H1 (cell line): Measurements from ENCODE around the gene LAMC1. TPM values are rescaled to one million over a fixed set of nuclear protein-coding genes. Genes with fewer than 3 reads are reported as not detected.

Experiments used
- CTCF ChIA-PET: fragments of 300-600 bp; sonication (Branson Sonifier 250); formaldehyde crosslinking; loops from one replicate; lab custom pipeline; 2021; ENCODE audit not compliant: partially characterized antibody; lab: Charles Lee
- POLR2A ChIA-PET: fragments of 300-600 bp; sonication (Branson Sonifier 250); formaldehyde crosslinking; loops from one replicate; lab custom pipeline; 2021; ENCODE audit warnings: inconsistent platforms; ENCODE audit not compliant: partially characterized antibody; lab: Charles Lee
- DNase-seq, 2 experiments: peaks; one replicate each; pipeline versions ENCODE4 v3.0.0 to v3.0.0-alpha.2; 2010 to 2022; ENCODE audit warnings: low spot score in 2 of 2, low read depth in 1 of 2, mixed read lengths in 1 of 2
- FAIRE-seq: peaks from 2 replicates; lab custom pipeline; 2011; peaks lifted over from hg19 to GRCh38; lab: Jason Lieb, UNC
- H2AFZ ChIP-seq: 2 replicates; pipeline ENCODE4 v1.8.1; 2012; ENCODE audit warnings: low read length, inconsistent platforms
- H2AK5ac ChIP-seq: 2 replicates; pipeline ENCODE4 v1.6.1; 2013; ENCODE audit warnings: low read depth, low read length
- H2BK120ac ChIP-seq: replicated peaks from 2 replicates; pipeline ENCODE3; 2013; ENCODE audit warnings: low read depth, low read length, inconsistent platforms
- H2BK12ac ChIP-seq: 2 replicates; pipeline ENCODE4 v1.6.1; 2013; ENCODE audit warnings: low read depth, low read length
- H2BK15ac ChIP-seq: 2 replicates; pipeline ENCODE4 v1.6.1; 2013; ENCODE audit warnings: low read length
- H2BK20ac ChIP-seq: 2 replicates; pipeline ENCODE4 v1.6.1; 2013; ENCODE audit warnings: low read length
- H2BK5ac ChIP-seq: 2 replicates; pipeline ENCODE4 v1.6.1; 2013; ENCODE audit warnings: low read depth, low read length
- H3K14ac ChIP-seq: 2 replicates; pipeline ENCODE4 v1.6.1; 2013; ENCODE audit warnings: inconsistent platforms; ENCODE audit not compliant: insufficient read length
- H3K18ac ChIP-seq: 2 replicates; pipeline ENCODE4 v1.6.1; 2013; ENCODE audit warnings: low read length; ENCODE audit errors: extremely low read depth
- H3K23ac ChIP-seq: 2 replicates; pipeline ENCODE4 v1.6.1; 2013; ENCODE audit warnings: inconsistent platforms; ENCODE audit not compliant: insufficient read length
- H3K23me2 ChIP-seq: 2 replicates; pipeline ENCODE4 v1.6.1; 2013; ENCODE audit warnings: low read depth, low read length
- H3K27ac ChIP-seq: 2 replicates; pipeline ENCODE4 v1.6.1; 2011; ENCODE audit warnings: low read depth, low read length, inconsistent platforms
- H3K27me3 ChIP-seq, 4 experiments: replicated peaks in 1 of 4; 1 replicate in 1 of 4; 2 replicates in 3 of 4; pipeline versions ENCODE4 v1.6.1 to v1.8.1; 2011 to 2013; ENCODE audit warnings: low read length in 3 of 4, mild to moderate bottlenecking in 3 of 4, inconsistent platforms in 2 of 4, mixed read lengths in 2 of 4, moderate library complexity in 1 of 4; ENCODE audit not compliant: control insufficient read depth in 3 of 4, insufficient read depth in 3 of 4; ENCODE audit errors: extremely low read depth in 1 of 4
- H3K36me3 ChIP-seq, 4 experiments: 2 replicates each; pipeline versions ENCODE4 v1.6.1 to v1.8.1; 2011 to 2013; ENCODE audit warnings: mild to moderate bottlenecking in 4 of 4, low read length in 3 of 4, moderate library complexity in 2 of 4, control low read depth in 1 of 4, inconsistent platforms in 1 of 4; ENCODE audit not compliant: insufficient read depth in 4 of 4, control insufficient read depth in 2 of 4
- H3K4ac ChIP-seq: replicated peaks from 2 replicates; pipeline ENCODE3; 2013; ENCODE audit warnings: low read length, low read depth, mixed read lengths, inconsistent platforms; ENCODE audit not compliant: insufficient read length
- H3K4me1 ChIP-seq, 4 experiments: replicated peaks in 1 of 4; 1 replicate in 1 of 4; 2 replicates in 3 of 4; pipeline versions ENCODE4 v1.6.1 to v1.8.1; 2011 to 2013; ENCODE audit warnings: low read length in 3 of 4, inconsistent platforms in 2 of 4, mixed read lengths in 1 of 4; ENCODE audit not compliant: insufficient read depth in 4 of 4, control insufficient read depth in 3 of 4
- H3K4me2 ChIP-seq, 2 experiments: 2 replicates each; pipeline versions ENCODE4 v1.6.1 to v1.8.1; 2011 to 2013; ENCODE audit warnings: low read depth in 2 of 2, low read length in 2 of 2, control low read depth in 1 of 2, inconsistent platforms in 1 of 2, mild to moderate bottlenecking in 1 of 2; ENCODE audit not compliant: insufficient read depth in 1 of 2
- H3K4me3 ChIP-seq, 4 experiments: fragments of 200-600, 300-600 bp in 1 of 4; sonication (generic), shearing (Covaris generic), sonication (Bioruptor Twin) in 1 of 4; 2 replicates each; pipeline versions ENCODE4 v1.5.1 to v1.8.1; 2011 to 2016; ENCODE audit warnings: low read length in 4 of 4, low read depth in 3 of 4, control low read depth in 2 of 4, inconsistent platforms in 2 of 4, mild to moderate bottlenecking in 2 of 4, mixed read lengths in 1 of 4, moderate library complexity in 1 of 4; ENCODE audit not compliant: insufficient read depth in 2 of 4; ENCODE audit errors: extremely low read depth in 1 of 4
- H3K56ac ChIP-seq: replicated peaks from 2 replicates; pipeline ENCODE3; 2013; ENCODE audit warnings: low read depth, mild to moderate bottlenecking, mixed read lengths, low read length, inconsistent platforms; ENCODE audit not compliant: insufficient read length
- H3K79me1 ChIP-seq: 2 replicates; pipeline ENCODE4 v1.6.1; 2013; ENCODE audit warnings: low read depth, low read length, control low read depth
- H3K79me2 ChIP-seq, 2 experiments: 2 replicates each; pipeline versions ENCODE4 v1.6.1 to v1.8.1; 2012 to 2013; ENCODE audit warnings: low read length in 2 of 2, mild to moderate bottlenecking in 2 of 2, inconsistent platforms in 1 of 2; ENCODE audit not compliant: insufficient read depth in 2 of 2, control insufficient read depth in 1 of 2
- H3K9ac ChIP-seq, 4 experiments: replicated peaks in 1 of 4; 1 replicate in 1 of 4; 2 replicates in 3 of 4; pipeline versions ENCODE4 v1.6.1 to v1.8.1; 2011 to 2013; ENCODE audit warnings: low read depth in 3 of 4, low read length in 3 of 4, control low read depth in 2 of 4, mild to moderate bottlenecking in 2 of 4, moderate library complexity in 2 of 4, inconsistent platforms in 1 of 4; ENCODE audit errors: extremely low read depth in 1 of 4
- H3K9me3 ChIP-seq, 2 experiments: 2 replicates each; pipeline versions ENCODE4 v1.6.1 to v1.8.1; 2012 to 2013; ENCODE audit warnings: mild to moderate bottlenecking in 2 of 2, moderate library complexity in 2 of 2, control low read depth in 1 of 2, inconsistent platforms in 1 of 2, low read depth in 1 of 2, low read length in 1 of 2, mixed read lengths in 1 of 2; ENCODE audit not compliant: insufficient read depth in 2 of 2
- H4K20me1 ChIP-seq, 2 experiments: replicated peaks in 1 of 2; 2 replicates each; pipeline versions ENCODE3 to v1.8.1; 2011 to 2013; ENCODE audit warnings: inconsistent platforms in 2 of 2, low read length in 2 of 2, mild to moderate bottlenecking in 1 of 2; ENCODE audit not compliant: insufficient read depth in 2 of 2, control insufficient read depth in 1 of 2
- H4K5ac ChIP-seq: 2 replicates; pipeline ENCODE4 v1.6.1; 2013; ENCODE audit warnings: low read length, low read depth, mixed read lengths, inconsistent platforms; ENCODE audit not compliant: insufficient read length
- H4K8ac ChIP-seq: 2 replicates; pipeline ENCODE4 v1.8.0; 2013; ENCODE audit warnings: mild to moderate bottlenecking, moderate library complexity, low read length, inconsistent platforms; ENCODE audit not compliant: insufficient read depth; ENCODE audit errors: extremely low read depth
- H4K91ac ChIP-seq: replicated peaks from 2 replicates; pipeline ENCODE3; 2013; ENCODE audit warnings: low read length, mixed read lengths, inconsistent platforms; ENCODE audit not compliant: insufficient read length
- ATF2 ChIP-seq: IDR thresholded peaks from 2 replicates; pipeline ENCODE4 v1.6.1; 2012; ENCODE audit warnings: low read length, inconsistent platforms
- BCL11A ChIP-seq, 2 experiments: IDR thresholded peaks; one replicate each; pipeline ENCODE4 v1.6.1; 2011; ENCODE audit warnings: low read depth in 2 of 2, low read length in 2 of 2, mild to moderate bottlenecking in 2 of 2
- CHD1 ChIP-seq: IDR thresholded peaks from 2 replicates; pipeline ENCODE4 v1.6.1; 2012; ENCODE audit warnings: low read depth, low read length, improper control_type of control experiment
- EGR1 ChIP-seq: IDR thresholded peaks from 2 replicates; pipeline ENCODE4 v1.6.1; 2011; ENCODE audit warnings: low read depth, low read length, borderline replicate concordance
- EZH2 ChIP-seq: fragments of 200-600 bp; sonication (generic); IDR thresholded peaks from 2 replicates; pipeline ENCODE4 v1.7.1; 2012; ENCODE audit warnings: low read depth, mild to moderate bottlenecking, moderate library complexity, low read length, inconsistent platforms; ENCODE audit not compliant: severe bottlenecking
- GTF2F1 ChIP-seq: IDR thresholded peaks from 2 replicates; pipeline ENCODE4 v1.6.1; 2012; ENCODE audit warnings: low read depth, low read length, improper control_type of control experiment, borderline replicate concordance
- JUN ChIP-seq: IDR thresholded peaks from 2 replicates; pipeline ENCODE4 v1.6.1; 2011; ENCODE audit warnings: low read depth, mild to moderate bottlenecking, improper control_type of control experiment, low read length
- NANOG ChIP-seq: IDR thresholded peaks from 2 replicates; pipeline ENCODE4 v1.6.1; 2011; ENCODE audit warnings: low read length, low read depth, mild to moderate bottlenecking, inconsistent platforms; ENCODE audit not compliant: insufficient read depth, poor library complexity, severe bottlenecking
- POLR2A ChIP-seq, 2 experiments: IDR thresholded peaks; 1 replicate in 1 of 2; 2 replicates in 1 of 2; pipeline ENCODE4 v1.6.1; 2011; ENCODE audit warnings: low read depth in 2 of 2, low read length in 2 of 2, mild to moderate bottlenecking in 2 of 2; ENCODE audit errors: control extremely low read depth in 1 of 2
- SIN3A ChIP-seq, 2 experiments: IDR thresholded peaks in 1 of 2; conservative IDR thresholded peaks in 1 of 2; 2 replicates each; pipeline ENCODE4 v1.6.1; 2011 to 2012; ENCODE audit warnings: low read length in 2 of 2, improper control_type of control experiment in 1 of 2, low read depth in 1 of 2, mild to moderate bottlenecking in 1 of 2
- SIRT6 ChIP-seq: IDR thresholded peaks from one replicate; pipeline ENCODE4 v1.7.1; 2012; ENCODE audit warnings: low read length, inconsistent platforms
- TAF1 ChIP-seq: IDR thresholded peaks from 2 replicates; pipeline ENCODE4 v1.6.1; 2011; ENCODE audit warnings: mild to moderate bottlenecking, low read depth, low read length
- TBP ChIP-seq: IDR thresholded peaks from 2 replicates; pipeline ENCODE4 v1.6.1; 2011; ENCODE audit warnings: low read depth, low read length, improper control_type of control experiment
- TCF12 ChIP-seq: IDR thresholded peaks from 2 replicates; pipeline ENCODE4 v1.6.1; 2011; ENCODE audit warnings: low read depth, mild to moderate bottlenecking, low read length
- WGBS, 2 experiments: shearing (Covaris generic) in 1 of 2; methylation state at CpG; one replicate each; pipeline versions ENCODE4 v1.1.6 to v1.1.7; 2013 to 2015; ENCODE audit warnings: low lambda C conversion rate in 2 of 2, mixed read lengths in 2 of 2, inconsistent platforms in 1 of 2, low coverage in 1 of 2, missing lambda C conversion rate in 1 of 2; ENCODE audit not compliant: insufficient replicate concordance in 2 of 2, insufficient coverage in 1 of 2, insufficient read length in 1 of 2; ENCODE audit errors: extremely low coverage in 1 of 2, missing lambda C conversion rate in 1 of 2; 5-methylcytosine and 5-hydroxymethylcytosine counted together
- polyA plus RNA-seq, 7 experiments: library from polyadenylated mRNA; depleted of rRNA in 3 of 7; stranded (reverse) in 5 of 7; unstranded in 2 of 7; fragments of >200 nt in 5 of 7; fragments of 200-250 nt in 2 of 7; gene quantifications; 1 replicate in 5 of 7; 2 replicates in 1 of 7; 4 replicates in 1 of 7; pipeline versions ENCODE4 v1.2.1 to v1.2.3, GENCODE V29; 2011 to 2013; ENCODE audit warnings: missing spikeins in 2 of 7, mixed read lengths in 2 of 7
- total RNA-seq: library from RNA; stranded (reverse); fragmentation: NEBNext Ultra II Directional; extraction: Animal tissue kit (Norgen Biotek cat#: 25700); gene quantifications from 2 replicates; pipeline ENCODE4 v1.2.1, GENCODE V29; 2021

LAMC1 gene
- total and polyA plus RNA-seq, 2 of the 8 experiments (the other 6 are each of a cell fraction or from before 2014, with no cell fraction given), result 47.6 to 90.3 TPM

- Histone ChIP-seq H3K4me3 (no peak overlapping the region), H3K79me1 (no peaks in the 10 kb centered on the region), H3K9me3 (no peaks in the 10 kb centered on the region), H3K18ac (no peak overlapping the region), H4K8ac (no peak overlapping the region), H2AK5ac (no peak overlapping the region), H2BK5ac (no peak overlapping the region), H2AFZ (no peak overlapping the region), H2BK120ac (no peak overlapping the region), H3K36me3 (no peaks in the 10 kb centered on the region), H3K23ac (no peak overlapping the region), H3K9ac (no peak overlapping the region), H3K79me2 (peaks cover 0 to 43% of the 10 kb centered on the region in 2 experiments; a peak in 2 of 4 replicates), H2BK15ac (no peak overlapping the region), H2BK12ac (no peak overlapping the region), H4K5ac (no peak overlapping the region), H3K27me3 (no peaks in the 10 kb centered on the region), H3K23me2 (no peaks in the 10 kb centered on the region), H3K4ac (no peak overlapping the region), H2BK20ac (no peak overlapping the region), H3K27ac (no peak overlapping the region), H3K56ac (no peak overlapping the region), H3K4me2 (no peak overlapping the region), H4K91ac (no peak overlapping the region), H3K14ac (no peak overlapping the region), H3K4me1 (no peaks in the 10 kb centered on the region; a peak in 2 of 7 replicates), H4K20me1 (peaks cover 0 to 1% of the 10 kb centered on the region in 2 experiments)
- CTCF ChIA-PET, result interaction anchor here (1.1 kb wide), 1 partner anchor 8 kb away, joined by 3 read pairs; no protein-coding TSS in a partner anchor
- POLR2A ChIA-PET, result no interaction called here
- DNase-seq (no peak), FAIRE-seq (no peak)
- WGBS, 2 experiments, result 76% methylated on average over 1 of the region's 1 CpG; no CpG with 5 or more reads in 1 of the 2 experiments
- TF ChIP-seq EZH2 (no peak), GTF2F1 (no peak), POLR2A (IDR thresholded peaks at IDR 0.05; ENCODE audit: control extremely low read depth in 1 of 2, low read depth in 2 of 2, low read length in 2 of 2) (no peak), JUN (no peak), NANOG (no peak), EGR1 (no peak), ATF2 (no peak), CHD1 (no peak), TAF1 (no peak), TBP (no peak), BCL11A (IDR thresholded peaks at IDR 0.05; ENCODE audit: low read depth in 2 of 2, low read length in 2 of 2) (no peak), SIN3A (conservative IDR thresholded peaks at IDR 0.05 in 1 of 2, IDR thresholded peaks at IDR 0.05 in 1 of 2; ENCODE audit: low read depth in 1 of 2, low read length in 2 of 2) (no peak), TCF12 (no peak), SIRT6 (no peak)
Measured at GRCh38 chr1:183063349-183063748, 40.1 kb downstream of the LAMC1 start.
